HG03571 (cell line): Measurements from ENCODE around the gene ZCCHC14.
"Not testable (repeated sequence)": the region's sequence is repeated elsewhere in the genome, so short reads cannot be mapped to it uniquely, and the experiment has no call there.

Experiments used
- ATAC-seq: cut with Tn5 transposase; IDR thresholded peaks from one replicate; pipeline ENCODE4 v1.9.1; 2021; ENCODE audit not compliant: unreplicated experiment

Gene ZCCHC14

DNA sequence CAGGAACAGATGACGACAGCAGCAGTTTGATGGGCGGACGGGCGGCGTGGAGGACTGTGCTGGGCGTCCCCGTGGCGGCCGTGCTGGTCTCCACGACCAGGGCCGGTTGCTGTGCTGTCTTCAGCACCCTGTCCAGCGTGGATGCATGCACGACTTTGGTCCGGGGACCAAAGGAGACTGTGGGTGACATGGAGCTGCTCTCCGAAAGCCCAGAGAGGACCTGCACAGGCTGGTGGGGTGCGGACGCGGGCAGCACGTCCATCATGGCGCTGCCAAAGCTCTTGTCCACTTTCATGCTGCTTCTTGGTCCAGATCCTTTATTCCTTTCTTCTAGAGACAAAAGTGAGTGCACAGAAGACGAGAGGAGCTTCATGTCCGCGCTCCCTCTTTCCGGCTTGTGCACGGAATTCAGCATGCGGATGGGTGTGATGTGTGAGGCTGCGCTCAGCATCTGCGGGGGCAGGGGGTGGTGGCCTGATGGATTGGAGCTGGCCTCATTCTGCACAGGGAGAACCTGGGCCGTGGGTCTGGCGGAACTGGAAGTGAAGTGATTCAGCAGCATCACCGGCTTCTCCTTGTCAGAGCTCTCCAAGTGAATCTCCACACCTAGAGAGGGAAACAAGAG lies 80.3 kb downstream of the ZCCHC14 start:
- no peak for ATAC-seq

DNA sequence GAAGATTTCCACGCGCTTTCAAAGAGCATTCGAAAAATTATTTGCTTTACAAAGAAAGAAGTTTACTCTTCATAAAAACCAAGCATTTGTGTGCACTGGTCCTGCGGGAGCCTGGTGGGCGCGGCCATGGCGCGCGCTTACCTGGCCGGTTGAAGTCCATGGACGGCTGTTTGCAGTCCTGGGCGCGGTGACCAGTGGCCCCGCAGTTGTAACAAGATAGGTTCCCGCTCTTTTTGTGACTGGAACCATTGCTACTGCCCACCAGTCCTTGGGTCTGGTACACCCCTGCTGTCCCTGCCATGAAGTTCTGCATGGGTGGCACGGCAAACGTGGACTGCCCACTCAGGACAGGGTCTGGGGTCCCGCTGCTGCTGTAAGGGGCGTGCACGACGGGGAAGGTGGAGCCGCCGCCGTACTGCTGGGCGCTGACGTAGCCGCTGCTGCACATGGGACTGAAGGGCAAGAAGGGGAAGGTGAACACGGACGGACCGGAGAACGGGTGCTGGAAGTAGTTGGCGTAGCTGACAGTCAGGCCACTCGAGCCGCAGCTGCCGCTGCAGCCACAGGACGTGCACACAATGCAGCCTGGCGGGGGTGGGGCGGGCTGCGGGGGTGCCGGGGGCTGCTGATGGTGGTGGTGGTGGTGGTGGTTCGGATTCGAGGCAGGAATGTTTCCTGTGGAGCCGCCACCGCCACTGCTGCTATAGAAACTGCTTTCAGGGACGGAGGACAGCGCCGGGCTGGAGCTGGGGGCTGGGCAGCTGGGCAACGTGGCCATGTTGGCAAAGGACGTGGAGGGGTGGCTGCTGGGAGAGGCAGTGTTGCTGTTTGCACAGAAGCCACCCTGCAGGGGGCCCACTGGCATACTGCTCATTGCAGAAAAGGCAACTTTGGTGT lies 81.2 kb downstream of the ZCCHC14 start:
- ATAC-seq: no peak

DNA sequence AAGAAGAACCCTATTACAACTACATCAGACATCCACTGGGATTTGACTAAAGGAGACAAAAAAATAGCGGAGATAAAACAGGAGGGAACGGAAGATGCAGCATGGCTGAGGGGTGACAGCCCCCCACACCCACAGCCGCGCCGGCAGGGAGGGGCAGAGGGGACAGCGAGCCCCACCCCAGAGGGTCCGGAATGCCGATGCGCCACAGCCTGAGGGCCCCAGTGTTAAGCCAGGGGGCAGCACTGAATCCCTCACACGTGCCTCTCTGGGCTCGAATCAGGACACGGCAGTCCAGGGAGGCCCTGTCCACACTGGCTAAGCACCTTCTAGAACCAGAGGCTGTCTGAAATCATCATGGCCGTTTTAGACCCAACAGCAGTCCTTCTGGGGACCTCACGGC lies 81.9 kb downstream of the ZCCHC14 start:
- no peak for ATAC-seq

DNA sequence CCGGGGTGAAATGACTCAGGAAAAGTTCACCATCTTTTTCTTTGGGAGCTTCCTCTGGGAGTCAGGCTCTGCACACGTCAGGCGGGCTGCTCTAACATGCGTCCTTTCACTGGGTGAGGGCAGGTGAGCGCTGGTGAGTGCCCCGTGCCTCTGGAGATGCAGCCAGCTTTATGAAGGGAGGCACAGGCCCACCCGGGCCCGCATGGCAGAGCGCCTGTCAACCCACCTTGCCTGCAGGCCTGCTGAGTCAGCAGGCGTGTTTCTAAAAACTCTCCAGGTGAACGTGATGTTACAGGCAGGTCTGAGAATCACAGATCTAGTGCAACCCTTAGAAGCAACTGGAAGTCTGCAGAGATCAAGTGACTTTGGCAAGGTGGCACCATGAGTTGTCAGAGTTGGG lies 82.3 kb downstream of the ZCCHC14 start:
- no peak for ATAC-seq

DNA sequence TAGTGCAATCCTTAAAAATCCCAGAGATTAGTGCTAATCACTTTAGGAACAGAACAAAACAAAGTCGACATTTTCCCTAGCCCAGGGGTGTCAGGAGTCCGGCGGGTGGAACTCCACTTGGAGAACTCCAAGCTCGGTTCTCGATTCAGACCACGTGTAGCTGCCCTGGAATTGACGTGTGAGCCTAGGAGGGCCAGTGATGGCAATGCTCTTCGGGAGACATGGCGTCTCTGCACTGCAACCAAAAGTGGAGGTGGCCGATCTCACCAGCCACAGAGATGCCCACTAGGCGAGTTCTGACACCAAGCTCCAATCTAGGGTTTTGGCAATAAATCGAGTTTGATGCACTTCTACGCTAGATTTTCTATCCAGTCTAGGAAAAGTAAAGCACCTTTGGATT lies 83.0 kb downstream of the ZCCHC14 start:
- no peak for ATAC-seq

DNA sequence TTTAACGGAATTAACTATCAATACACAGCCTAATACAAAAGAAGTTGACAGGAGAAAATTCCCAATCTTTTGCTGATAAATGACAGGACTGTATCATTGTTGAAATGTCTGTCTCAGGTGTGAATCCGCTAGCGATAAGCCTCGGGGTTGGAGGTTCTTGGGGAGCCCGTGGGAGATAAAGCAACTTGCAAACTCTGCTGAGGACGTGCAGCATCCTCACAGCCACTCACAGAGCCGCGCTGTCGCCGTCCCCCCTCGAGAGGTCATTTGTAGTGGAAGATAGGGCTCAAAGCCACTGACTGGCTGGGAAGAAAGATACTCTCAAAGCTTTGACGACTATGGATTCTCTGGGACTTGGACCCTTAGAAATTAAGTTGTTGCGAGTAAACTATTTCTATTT lies 83.7 kb downstream of the ZCCHC14 start:
- ATAC-seq: no peak

DNA sequence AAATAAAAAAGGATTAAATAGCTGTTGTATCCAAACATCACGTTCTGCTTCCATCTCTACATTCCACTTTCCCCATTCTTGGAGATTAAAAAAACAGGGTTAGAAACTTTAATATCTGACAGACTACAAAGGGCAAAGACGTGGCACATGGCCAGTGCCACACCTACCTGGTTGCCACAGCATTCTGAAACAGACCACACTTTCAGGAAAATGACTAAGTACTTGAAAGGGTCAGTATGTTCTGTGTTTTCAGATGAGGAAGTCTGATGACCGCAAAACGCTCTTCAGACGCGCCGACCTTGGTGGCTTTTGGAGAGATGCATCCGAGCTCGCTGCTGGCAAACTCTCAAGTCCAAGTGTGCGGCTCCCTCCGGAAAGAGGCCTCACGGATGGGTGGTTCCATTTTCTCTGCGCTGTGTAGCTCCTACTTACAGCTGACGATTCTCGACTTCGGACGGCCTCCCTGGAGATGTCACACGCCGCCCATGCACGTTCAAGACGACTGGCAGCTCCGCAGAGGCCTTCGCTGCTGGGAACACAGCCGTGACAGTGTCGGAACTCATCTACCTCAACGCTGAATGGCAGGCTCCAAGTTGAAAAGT lies 85.2 kb downstream of the ZCCHC14 start:
- ATAC-seq: no peak

DNA sequence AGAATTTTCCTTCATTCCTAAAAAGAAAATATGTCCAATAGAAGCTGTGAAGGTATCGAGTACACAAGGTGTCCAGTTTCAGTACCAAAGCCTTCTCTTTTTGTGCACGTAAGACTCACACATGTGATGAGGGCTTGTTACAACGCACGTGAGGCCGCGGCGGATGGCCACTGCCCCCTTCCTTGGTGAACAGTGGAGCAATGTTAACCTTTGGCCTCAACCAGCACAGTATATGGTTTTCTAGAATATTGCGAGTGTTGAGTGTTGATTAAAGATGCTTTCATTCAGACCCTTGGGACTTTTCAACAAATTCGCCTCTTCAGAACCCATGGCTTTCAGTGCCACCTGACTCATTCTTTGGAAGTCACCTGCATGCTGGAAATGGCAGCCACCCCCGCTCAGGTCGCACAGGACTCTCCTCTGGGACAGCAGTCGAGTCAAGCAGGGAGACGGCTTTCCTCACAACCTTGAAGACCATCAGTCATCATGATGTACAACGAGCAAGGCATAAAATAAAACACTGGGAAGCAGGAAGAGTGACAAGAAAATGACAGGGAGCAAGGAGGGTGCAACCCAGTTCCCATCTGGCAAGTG lies 86.2 kb downstream of the ZCCHC14 start:
- ATAC-seq: no peak

DNA sequence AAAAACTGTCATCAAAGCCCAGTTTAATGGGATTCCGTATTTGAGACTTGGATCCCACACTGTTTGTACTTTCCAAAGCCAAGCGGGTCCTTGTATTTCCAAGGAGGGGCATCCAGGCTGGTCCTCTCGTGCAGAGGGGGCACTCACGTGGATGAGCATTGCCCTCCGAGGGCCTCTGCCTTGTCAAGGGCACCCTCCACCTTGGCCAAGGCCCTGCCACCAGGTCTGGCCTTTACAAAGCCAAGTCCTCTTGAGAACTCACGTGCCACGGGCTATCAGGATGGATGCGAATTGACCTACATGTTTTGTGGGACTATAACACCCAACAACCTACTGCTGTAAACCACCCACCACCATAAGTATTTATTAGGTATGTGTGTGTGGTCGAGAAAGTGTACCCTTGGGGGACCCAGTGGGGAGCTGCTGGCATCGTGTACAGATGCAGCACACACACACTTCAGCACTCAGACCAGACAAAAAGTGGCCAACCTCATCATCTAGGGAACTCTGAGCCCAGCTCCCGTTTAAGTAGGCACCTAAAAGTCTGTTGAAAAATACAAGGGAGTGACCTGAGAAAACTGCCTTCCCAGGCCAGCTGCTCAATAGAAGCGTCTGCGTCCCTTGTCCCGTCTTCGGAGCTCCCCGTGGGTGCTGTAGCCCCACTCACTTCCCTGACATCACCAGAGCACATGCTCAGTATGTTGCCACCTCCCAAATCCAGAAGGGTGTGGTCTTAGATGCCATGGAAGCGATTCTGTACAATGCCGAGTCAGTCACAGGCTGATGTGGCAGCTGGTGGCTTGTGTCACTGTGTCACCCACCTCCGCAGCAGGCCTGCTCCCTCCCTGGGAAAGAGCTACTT lies 87.8 kb downstream of the ZCCHC14 start:
- ATAC-seq: no peak

DNA sequence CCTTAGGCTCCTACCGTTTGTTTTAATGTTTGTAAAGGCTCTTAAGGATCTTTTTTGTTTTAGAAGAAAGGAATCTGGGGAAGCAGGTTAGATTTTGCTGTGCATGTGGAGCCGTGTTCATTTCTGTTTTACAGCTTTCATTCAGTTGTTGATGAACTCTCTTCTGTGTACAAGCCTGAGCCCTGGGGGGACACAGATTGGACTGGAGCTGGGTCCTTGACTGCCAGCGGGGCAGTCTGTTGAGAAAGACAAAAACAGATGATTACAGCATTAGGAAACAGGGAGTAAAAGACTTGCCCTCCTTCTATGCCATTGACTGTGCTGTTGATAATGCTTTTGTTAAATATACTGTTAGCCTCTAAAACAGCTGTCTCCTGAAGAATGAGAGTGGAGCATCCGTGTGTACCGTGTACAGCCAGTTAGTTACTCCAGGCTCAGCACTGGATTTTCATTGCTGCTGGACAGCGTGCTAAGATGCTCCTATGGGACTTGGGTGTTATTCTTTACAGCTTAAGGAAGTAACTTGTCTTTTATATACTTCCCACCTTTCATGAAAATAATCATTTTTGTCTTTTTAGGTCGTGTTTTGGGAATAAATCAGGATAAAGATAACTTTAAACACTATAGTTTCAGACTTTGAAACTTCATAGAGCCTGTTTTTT lies 97.5 kb downstream of the ZCCHC14 start:
- ATAC-seq: no peak

DNA sequence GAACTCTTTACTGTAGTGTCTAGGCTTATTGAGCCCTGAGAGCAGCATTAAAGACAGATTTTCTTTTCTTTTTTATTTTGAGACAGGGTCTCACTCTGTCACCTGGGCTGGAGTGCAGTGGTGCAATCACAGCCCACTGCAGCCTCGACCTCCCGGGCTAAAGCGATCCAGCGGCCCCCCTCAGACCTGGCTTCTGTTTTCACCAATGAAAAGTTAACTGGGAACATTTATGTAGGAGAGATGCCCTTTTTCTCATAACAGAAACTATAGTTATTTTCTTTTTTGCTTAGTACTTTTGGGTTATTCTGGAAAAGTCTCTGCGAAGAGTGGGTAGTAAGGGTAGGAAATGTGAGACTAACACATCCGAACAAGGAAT lies 99.2 kb downstream of the ZCCHC14 start:
- ATAC-seq: no peak

DNA sequence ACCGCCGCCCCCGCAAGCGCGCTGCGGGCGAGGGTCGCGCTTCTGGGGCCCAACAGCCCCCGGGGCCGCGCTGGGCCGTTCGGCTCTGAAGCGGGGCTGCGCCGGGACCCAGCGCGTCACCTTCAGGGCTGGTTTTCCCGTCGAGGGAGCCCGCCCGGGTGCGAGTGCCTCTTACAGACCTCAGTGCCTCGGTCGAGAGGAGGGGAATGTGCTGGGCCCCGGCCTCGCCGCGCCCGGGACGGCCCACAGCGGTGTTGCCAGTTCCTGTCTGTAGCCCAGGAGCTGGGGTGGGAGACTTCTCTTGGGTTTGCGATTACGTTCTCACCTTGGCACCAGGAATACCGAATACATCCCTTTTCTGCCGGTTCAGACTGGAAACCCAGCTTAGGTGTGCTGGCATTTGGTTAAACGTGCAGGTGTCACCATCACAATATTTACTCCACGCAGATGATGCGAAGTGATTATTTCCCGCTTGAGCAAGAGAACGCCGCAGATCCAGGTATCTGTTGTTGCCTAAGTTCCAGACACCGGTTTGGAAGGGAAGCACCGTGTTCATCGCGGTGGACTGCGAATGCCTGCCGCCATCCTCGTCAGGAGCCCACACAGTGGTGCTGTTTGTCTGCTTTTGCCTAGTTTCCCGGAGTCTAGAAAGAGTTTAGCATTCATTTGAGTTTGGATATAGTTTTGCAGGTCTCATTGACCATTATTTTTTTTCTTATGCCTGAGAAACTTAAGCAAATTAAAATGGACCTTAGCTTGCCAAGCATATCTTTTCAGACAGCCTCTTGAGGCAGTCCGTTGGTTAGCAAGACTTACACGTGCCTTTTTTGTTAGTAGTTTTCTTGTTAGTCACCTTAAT lies 99.8 kb downstream of the ZCCHC14 start:
- no peak for ATAC-seq

DNA sequence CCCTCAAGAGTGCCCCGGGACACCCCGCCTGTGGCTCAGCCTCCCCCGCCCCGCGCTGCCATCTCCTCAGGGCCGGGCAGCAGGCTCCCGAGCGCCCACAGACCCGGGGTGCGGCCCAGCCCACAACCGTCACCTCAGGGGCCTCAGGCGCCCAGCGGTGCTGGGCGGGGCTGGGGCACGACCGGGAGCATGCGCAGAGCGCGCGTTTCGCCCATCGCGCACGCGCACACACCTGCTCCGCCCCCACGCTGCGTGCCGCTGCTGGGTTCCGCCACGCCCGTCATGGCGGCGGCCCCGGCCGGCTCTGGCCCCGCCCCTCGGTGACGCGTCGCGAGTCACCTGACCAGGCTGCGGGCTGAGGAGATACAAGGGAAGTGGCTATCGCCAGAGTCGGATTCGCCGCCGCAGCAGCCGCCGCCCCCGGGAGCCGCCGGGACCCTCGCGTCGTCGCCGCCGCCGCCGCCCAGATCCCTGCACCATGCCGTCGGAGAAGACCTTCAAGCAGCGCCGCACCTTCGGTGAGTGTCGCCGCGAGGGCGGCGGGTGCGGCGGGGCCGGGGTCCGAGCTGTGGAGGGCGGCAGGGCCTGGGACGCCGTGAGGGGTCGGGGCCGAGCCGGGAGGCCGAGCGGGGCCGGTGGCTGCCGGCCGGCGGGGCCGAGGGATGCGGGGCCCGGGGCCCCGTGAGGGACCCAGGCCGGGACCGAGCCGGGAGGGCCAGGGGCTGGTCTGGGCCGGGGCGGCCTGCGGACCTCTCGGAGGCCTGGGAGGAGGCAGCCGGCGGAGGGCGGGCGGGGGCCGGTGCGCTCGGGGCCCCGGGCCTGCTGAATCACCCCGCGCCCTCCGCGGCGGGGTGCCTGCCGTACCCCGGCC lies 100.6 kb downstream of the ZCCHC14 start, which contains the start of gene MAP1LC3B:
TSS of gene MAP1LC3B (plus strand) at position 387 of the 871 bp plus-strand sequence. CDS start at position 479, 92 bp downstream.
- ATAC-seq: peak; percentile 48

DNA sequence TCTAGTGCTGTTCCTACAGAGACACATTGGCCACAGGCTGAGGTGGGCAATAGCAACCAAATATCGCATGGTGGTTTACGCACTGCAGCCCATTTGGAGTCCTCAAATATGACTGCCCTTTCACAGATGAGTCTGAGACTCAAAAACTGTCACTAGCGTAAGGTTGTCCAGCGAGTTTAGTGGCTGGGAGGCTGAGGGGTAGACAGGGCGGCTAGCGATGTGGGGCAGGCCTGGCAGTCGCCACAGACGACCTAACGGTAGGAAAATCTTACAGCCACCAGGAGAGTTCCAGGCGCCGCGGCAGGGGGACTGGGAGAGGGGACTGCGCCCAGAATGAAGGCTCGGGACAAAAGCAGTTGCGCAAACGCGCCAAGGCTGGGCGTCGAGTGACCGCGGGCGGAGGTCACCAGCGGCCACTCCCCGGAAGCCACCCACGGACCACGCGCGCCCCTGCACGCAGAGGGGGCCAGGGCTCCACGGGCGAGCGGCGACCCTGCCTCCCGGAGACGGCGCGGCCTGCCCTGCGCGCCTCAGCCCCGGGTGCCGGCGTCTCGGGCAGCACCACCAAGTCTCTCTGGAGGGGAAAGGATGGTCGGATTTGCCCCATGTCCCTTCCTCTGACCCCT lies 101.4 kb downstream of the ZCCHC14 start:
- peak; percentile 4 for ATAC-seq

DNA sequence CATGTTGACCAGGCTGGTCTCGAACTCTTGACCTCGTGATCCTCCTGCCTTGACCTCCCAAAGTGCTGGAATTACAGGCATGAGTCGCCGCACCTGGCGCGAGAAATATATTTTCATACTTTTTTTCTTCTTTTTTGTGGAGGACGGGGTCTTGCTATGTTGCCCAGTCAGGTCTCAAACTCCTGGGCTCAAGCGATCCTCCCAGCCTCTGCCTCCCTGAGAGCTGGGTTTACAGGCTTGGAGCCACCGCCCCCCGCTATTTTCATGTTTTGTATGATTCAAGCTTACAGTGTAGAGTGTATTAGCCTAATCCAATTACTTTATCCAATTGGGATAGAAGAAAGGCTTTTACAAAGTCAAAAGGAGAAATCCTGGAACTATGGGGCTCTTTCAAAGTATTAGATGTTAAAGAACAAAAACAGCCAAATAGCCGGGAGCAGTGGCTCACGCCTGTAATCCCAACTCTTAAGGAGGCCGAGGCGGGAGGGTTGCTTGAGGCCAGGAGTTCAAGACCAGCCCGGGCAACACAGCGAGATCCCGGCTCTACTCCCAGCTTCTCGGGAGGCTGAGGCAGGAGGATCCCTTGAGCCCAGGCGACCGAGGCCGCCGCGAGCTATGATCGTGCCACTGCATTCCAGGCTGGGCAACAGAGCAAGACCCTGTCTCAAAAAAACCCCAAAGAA lies 102.0 kb downstream of the ZCCHC14 start:
- ATAC-seq: no peak

DNA sequence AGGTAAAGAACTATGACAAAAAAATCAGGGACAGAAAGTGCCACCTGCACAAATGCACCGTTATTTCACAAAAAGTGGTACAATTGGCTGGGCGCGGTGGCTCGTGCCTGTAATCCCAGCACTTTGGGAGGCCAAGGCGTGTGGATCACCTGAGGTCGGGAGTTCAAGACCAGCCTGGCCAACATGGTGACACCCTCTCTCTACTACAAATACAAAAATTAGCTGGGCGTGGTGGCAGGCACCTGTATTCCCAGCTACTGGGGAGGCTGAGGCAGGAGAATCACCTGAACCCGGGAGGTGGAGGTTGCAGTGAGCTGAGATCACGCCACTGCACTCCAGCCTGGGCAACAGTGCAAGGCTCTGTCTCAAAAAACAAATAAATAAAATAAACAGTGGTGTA lies 102.9 kb downstream of the ZCCHC14 start:
- ATAC-seq: not testable (repeated sequence)

DNA sequence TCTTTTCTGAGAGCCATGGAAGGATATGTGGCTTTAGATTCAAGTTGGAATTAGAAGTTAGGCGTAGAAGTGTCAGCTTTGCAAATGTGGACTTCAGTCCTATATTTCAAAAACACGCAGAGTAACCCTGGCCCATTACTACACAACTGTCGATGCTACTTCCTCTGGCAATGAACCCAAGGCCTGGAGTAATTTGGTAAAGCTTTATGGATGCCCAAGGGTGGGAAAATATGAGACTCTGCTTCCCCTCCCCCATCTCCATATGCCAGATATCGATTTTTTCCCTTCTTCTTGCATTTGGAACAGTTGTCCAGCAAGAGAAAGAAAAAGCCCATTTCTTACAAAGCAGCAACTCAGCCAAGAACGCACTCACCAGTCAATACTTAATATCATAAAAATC lies 103.6 kb downstream of the ZCCHC14 start:
- no peak for ATAC-seq
